ENCODE measurements around the gene MINK1. TPM values are rescaled to one million over a fixed set of nuclear protein-coding genes. Genes with fewer than 3 reads are reported as not detected.

The MINK1 gene
- total and polyA plus RNA-seq, 10 of the 15 experiments (the other 5 are each of a cell fraction or from before 2014, with no cell fraction given), result 0.08 to 55.6 (median 15.0) TPM

DNA sequence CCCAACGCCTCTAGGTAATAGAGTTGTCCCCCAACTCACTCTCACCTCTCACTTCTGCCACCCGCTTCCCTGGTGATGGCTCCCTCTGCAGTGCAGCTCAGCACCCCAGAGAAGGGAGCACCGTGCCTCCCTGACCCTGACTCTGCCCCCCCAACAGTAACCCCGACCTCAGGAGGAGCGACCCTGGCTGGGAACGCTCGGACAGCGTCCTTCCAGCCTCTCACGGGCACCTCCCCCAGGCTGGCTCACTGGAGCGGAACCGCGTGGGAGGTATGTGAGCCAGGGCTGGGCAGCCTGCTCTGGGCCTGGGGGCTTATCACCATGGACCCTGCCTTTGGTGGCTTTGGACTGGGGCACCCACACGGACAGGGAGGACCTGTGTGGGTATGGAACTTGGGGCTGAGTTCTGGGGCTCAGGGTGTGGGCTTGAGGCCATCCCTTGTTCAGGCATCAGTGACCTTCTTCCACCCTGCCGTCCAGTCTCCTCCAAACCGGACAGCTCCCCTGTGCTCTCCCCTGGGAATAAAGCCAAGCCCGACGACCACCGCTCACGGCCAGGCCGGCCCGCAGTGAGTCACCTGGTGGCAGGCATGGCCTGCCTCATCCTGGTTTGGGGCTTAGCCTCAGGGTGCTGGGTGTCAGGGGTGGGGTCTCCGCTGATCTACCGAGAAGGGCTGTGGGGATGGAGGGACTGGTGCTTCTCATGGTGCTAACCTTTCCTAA is 59.5 kb downstream of the MINK1 start:
- peaks cover 6 to 27% of the 10 kb centered on the region in 2 experiments; a peak in 3 of 4 replicates for H3K36me3 ChIP-seq (ENCODE audit: control insufficient read depth in 2 of 2, insufficient read depth in 2 of 2, low read length in 1 of 2)
- ChIA-PET CTCF (no interaction called here), POLR2A (no interaction called here), SMC1A (ENCODE audit: uncharacterized antibody, unreplicated experiment) (no interaction called here), RAD21 (ENCODE audit: unreplicated experiment) (interaction anchor here (0.6 kb wide), 1 partner anchor 343 kb away, joined by 3 read pairs; no protein-coding TSS in a partner anchor)
- FAIRE-seq (no peak), DNase-seq (ENCODE audit: low read depth, low spot score) (no peak), ATAC-seq (no peak)
- TF ChIP-seq PAX5 (IDR thresholded peaks at IDR 0.05; ENCODE audit: borderline replicate concordance, low read depth, low read length), result peak; percentile 93
- no peak for TF ChIP-seq SMC3 (IDR thresholded peaks at IDR 0.05; ENCODE audit: borderline replicate concordance, low read length)
- TF ChIP-seq, protein P1, sequence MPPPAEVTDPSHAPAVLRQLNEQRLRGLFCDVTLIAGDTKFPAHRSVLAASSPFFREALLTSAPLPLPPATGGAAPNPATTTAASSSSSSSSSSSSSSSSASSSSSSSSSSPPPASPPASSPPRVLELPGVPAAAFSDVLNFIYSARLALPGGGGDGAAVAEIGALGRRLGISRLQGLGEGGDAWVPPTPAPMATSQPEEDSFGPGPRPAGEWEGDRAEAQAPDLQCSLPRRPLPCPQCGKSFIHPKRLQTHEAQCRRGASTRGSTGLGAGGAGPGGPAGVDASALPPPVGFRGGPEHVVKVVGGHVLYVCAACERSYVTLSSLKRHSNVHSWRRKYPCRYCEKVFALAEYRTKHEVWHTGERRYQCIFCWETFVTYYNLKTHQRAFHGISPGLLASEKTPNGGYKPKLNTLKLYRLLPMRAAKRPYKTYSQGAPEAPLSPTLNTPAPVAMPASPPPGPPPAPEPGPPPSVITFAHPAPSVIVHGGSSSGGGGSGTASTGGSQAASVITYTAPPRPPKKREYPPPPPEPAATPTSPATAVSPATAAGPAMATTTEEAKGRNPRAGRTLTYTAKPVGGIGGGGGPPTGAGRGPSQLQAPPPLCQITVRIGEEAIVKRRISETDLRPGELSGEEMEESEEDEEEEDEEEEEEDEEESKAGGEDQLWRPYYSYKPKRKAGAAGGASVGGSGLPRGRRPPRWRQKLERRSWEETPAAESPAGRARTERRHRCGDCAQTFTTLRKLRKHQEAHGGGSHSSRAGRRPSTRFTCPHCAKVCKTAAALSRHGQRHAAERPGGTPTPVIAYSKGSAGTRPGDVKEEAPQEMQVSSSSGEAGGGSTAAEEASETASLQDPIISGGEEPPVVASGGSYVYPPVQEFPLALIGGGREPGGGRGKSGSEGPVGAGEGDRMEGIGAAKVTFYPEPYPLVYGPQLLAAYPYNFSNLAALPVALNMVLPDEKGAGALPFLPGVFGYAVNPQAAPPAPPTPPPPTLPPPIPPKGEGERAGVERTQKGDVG (CRISPR knock-in tag; IDR thresholded peaks at IDR 0.05), result no peak
- H2AFZ ChIP-seq (ENCODE audit: control insufficient read depth, low read depth, low read length), result no peak overlapping the region
- peaks cover 2% of the 10 kb centered on the region; the same call in 1 of the 2 replicates for H4K20me1 ChIP-seq (ENCODE audit: control insufficient read depth, insufficient read depth)
- H3K27me3 ChIP-seq (replicated peaks in 1 of 2; ENCODE audit: control insufficient read depth in 2 of 2, insufficient read depth in 2 of 2, low read length in 1 of 2), result no peaks in the 10 kb centered on the region
- no peak overlapping the region for H3K4me3 ChIP-seq
- in situ Hi-C loops (cut with MboI), result no loop called here
- H3K27ac ChIP-seq (ENCODE audit: control insufficient read depth, insufficient read depth), result no peak overlapping the region
- H3K4me2 ChIP-seq (ENCODE audit: control insufficient read depth, insufficient read depth), result no peak overlapping the region
- intact Hi-C loops (cut with micrococcal nuclease; ENCODE audit: unreplicated experiment), result no loop called here
- BruUV-seq (replicated peaks), result no TSS peak
- 92% methylated on average over 23 of the region's 23 CpGs for WGBS (ENCODE audit: insufficient coverage, insufficient replicate concordance, low lambda C conversion rate, missing lambda C conversion rate)
- H3K9ac ChIP-seq (ENCODE audit: control insufficient read depth, insufficient read depth, low read length), result no peak overlapping the region
- no peaks in the 10 kb centered on the region for H3K9me3 ChIP-seq (replicated peaks; ENCODE audit: control insufficient read depth, insufficient read depth, low read length)
- H3K4me1 ChIP-seq (ENCODE audit: control insufficient read depth, insufficient read depth, low read length), result no peaks in the 10 kb centered on the region
- H3K79me2 ChIP-seq (ENCODE audit: control insufficient read depth, insufficient read depth, low read length), result no peaks in the 10 kb centered on the region
